Limb (tissue), 2 donors: ENCODE measurements around the gene INO80D.
"Not testable (repeated sequence)": the region's sequence is repeated elsewhere in the genome, so short reads cannot be mapped to it uniquely, and the experiment has no call there.

Experiments
- DNase-seq, 2 donors: peaks; one replicate each; pipeline ENCODE4 v3.0.0-alpha.2; 2016; ENCODE audit errors: extremely low spot score in 2 of 2

INO80D gene

DNA sequence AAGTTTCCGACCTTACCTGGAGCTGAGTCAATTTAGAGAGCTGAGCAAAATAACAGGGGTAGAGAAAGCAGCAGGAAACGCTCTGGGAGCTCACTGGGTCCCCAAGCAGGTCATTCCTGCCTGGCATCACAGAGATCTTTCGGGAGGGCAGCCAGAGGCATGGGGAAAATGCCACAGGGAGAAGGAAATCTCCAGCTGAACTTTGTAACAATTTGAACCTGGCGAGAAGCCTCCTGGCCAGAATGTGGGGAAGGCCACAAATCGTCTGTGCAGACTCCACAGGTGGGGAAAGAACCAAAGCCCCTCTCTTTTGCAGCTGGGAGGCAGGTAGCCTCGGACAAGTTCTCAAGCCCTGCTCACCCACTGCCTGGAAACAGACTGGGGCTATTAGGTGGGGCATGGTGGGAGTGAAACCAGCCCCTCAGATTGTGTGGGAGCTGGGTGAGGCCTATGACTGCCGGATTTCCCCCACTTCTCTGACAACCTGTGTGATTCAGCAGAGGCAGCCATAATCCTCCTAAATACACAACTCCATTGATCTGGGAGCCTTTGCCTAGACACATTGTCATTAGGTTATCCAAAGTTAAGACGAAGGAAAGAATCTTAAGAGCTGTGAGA, 53.9 kb downstream of the INO80D start:
- no peak for DNase-seq

DNA sequence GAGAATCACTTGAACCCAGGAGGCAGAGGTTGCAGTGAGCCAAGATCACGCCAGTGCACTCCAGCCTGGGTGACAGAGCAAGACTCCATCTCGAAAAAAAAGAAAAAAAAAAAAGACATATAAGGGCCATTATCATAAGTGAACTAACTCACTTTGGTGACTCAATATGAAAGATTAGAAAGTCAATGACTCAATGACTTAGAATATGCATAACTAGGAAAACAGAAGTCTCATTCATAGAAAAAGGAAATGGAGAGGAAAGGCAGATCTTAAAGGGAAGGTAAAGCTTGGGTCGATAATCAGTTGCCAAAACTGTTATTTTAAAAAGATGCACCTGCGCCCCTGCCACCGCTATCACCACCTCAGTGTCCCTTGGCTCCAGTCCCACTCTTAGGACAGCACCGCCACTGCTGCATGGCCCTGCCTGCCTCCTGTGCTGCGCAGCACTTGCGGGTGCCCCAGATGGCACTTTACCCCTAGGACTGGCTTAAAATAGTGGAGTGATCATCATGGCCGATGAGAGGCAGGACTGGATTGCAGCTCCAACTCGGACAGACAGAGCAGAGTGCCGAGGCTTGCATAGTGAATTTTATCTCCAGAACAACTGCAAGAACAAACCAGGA, 54.7 kb downstream of the INO80D start:
- DNase-seq: no peak

DNA sequence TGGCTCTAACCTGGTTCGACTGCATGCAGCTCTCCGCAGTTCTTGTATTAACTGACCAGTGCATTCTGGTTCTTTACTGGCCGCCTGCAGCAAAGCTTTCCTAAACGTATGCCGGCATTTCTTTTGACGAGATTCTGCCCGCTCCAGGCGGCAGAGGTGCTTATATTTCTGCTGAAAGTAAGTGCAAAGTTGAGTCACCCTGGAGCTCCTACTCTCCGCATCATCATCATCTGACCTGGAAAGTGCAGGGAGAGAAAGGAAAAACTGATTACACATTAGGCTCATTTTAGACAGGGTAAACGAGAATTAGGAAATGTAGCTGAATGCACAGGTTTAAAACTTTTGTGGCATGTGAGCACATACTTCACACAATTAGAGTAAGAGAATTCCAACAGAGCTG, 57.9 kb downstream of the INO80D start:
- no peak for DNase-seq

DNA sequence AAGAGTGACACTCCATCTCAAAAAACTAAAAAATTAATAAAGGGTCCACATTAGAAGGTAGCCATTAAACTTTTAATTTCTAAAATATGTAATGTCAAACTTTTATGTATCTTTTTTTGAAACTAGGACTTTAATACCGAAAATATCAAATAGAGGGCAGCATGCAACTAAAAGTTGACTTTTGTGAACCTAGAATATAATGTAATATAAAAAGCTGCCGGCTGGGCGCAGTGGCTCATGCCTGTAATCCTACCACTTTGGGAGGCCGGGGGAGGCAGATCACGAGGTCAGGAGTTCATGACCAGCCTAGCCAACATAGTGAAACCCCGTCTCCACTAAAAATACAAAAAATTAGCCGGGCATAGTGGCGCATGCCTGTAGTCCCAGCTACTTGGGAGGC, 62.8 kb downstream of the INO80D start:
- DNase-seq: no peak

DNA sequence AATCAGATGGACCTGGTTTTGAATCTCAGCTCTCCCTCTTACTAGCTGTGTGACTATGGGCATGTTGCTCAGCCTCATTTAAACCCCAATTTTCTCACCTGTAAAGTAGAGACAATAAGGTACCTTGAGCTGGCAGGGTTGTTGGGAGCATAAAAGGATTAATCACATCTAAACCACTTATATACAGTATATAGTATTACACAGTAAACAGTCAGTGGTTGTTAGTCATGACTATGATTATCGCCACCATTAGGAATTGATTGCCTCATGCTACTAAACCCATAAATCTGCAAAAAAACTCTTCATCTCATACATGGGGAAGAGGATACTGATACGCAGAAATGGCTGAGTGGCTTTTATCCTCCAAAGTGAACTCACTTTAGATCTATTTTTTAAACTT, 65.8 kb downstream of the INO80D start:
- no peak for DNase-seq

DNA sequence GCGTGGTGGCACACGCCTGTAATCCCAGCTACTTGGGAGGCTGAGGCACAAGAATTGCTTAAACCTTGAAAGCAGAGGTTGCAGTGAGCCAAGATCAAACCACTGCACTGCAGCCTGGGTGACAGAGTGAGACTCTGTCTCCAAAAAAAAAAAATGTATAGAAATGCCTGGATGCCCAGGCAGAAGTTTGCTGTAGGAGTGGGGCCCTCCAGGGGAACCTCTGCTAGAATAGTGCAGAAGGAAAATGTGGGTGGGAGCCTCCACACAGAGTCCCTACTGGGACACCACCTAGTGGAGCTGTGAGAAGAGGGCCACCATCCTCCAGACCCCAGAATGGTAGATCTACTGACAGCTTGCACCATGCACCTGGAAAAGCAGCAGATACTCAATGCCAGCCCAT, 70.2 kb downstream of the INO80D start:
- DNase-seq: not testable (repeated sequence)

DNA sequence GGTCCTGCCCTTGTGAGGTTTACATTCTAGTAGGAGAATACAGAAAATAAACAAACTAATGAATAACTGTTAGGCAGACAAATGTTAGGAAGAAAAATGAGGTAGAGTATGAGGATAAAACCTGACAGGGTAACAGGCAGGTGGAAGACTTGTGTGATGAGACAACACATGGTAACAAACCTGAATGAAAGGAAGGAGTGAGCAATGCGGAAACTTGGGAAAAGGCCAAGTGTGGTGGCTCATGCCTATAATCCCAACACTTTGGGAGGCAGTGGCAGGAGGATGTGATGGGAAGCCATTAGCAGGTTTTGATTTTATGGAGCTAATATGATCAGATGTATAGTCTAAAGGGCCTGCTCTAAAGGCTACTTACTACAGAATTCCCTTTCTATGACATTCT, 74.2 kb downstream of the INO80D start:
- DNase-seq: no peak

DNA sequence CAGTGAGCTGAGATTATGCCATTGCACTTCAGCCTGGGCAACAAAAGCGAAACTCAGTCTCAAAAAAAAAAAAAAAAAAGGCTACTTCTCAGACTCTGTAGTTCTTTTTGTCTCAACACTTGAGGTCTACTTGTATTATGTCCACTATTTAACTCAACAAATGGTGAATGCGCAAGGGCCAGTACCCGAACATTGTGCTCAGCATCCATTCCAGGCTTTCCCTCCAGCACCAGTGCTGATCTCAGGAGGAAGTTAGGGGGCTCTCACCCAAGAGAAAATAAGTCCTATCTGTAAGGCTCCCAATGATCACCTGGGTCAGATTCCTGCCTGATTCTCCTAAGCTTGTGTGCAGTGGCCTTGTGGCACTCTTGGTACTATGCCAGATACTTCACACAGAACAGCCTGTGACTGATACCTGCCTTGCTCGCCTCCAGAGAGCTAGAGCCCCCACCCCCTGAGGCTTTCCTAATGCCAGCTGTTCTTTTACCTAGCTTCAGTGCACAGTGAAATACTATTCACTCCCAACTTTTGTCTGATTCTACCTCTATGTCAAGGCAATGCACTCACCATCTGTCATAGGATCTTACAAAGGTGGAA, 74.9 kb downstream of the INO80D start:
- no peak for DNase-seq

DNA sequence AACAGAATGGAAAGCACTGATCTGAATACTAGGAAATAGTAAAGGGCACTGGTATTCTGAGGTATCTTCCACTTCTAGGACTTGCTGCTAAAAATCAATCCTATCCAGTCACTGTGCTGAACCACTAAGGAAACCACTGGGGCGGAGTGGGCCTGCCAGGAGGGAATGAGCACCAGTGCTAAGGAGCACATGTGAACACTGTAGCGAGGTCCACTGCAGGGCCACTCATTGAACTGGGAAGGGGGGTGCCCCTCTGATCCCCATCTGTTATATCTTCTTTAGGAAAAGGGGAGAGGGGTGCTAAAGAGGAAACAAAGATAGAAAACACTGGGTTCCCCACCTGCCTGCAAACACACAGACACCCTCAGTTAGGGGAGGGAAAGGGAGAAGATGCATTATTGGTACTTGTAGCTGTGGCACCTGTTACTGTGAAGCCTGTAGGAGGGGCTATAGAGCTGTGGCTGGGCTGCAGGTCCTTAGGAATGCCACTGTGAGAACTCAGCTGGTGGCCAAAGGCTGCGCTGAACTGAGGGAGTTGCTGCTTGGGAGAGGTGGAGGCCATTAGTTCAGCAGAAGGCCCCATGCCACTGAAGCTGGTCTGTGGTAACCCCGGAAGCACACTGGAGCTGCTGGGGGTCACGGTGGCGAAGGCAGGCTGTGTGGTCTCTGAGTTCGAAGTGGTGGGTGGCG, 81.8 kb downstream of the INO80D start:
- DNase-seq: no peak

DNA sequence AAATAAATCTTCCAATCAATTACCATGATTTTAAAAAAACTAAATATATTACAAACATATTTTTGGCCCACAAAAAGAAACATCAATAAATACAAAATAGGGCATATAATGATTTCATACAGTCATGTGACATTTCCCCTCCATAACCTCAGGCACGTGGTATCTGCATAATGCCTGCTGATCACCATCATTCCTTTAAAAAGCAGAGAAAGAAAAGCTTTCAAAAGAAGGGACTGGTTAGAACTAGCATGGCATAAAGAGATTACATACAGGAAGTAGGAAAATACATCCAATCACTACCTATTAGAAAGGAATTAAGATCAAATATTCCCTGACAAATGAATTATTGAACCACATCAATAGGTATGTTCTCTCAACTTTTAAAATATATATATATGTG, 83.5 kb downstream of the INO80D start:
- no peak for DNase-seq

DNA sequence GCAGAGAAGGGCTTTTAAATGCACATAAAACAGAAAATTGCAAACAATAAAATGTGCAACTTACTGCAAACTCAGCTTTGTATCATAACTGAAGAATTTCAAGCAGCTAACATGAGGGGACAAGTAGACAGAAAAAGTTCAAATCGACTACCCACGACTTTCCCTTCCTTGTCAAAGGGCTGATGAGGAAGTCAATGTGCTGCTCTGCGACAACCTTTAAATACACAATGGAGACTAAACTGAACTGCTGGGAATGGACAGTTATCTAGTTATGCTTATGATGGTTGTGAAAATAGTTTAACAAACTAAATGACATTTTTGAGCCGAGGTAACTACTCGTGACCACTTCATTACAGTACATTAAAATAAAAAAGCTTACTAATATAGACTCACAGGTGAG, 84.1 kb downstream of the INO80D start:
- no peak for DNase-seq

DNA sequence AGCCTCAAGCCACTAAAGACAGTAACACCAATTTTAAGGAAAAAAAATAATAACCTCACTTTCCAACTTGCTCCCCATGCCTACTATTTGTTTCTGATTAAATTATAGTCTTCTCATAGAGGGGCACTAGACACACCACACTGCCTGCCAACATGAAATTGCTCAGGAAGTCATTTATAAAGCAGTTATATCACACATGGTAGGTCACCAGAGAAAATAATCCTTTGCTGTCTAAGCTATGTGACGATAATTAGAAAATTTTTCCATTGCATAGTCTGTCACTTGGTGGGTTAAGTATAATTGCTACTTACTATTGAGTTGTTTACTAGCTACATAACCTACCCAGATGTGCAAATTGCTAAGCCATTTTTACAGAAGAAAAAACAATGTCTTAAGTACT, 85.2 kb downstream of the INO80D start:
- no peak for DNase-seq

DNA sequence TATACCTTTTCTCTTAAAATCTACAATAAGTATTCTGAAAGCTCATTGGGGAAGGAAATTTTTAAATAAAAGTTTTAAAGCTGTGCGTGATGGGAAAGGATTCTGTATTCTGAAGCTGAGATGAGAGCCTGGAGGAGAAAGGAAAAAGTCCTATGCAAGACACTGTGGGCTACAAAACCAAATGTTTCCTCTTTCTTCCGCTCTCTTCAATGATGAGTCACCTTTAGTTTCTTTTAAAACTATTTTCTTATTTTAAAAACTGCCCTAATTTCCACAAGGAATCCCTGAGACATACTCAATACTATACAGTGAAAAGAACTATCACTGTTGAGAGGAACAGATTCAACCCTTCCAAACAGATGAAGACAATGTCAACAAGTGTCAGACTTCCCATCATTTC, 87.4 kb downstream of the INO80D start:
- no peak for DNase-seq

DNA sequence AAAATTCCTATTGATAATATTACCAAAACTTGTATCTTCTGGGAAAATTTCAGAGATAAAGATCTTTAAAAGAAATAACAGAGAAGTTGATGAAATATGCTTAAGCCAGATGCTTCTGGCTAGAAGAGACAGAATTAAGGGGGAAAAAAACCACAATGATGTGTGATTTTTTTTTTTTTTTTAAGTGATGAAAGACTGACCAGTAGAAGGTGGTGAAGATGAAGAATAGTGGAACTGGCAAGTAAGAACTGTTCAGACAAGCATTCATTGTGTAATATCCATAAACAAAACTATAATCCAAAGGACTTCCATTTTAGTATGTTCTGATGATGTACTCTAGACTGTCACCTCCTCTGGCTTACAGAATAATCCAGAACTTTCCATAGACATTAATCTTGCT, 89.8 kb downstream of the INO80D start:
- DNase-seq: no peak

DNA sequence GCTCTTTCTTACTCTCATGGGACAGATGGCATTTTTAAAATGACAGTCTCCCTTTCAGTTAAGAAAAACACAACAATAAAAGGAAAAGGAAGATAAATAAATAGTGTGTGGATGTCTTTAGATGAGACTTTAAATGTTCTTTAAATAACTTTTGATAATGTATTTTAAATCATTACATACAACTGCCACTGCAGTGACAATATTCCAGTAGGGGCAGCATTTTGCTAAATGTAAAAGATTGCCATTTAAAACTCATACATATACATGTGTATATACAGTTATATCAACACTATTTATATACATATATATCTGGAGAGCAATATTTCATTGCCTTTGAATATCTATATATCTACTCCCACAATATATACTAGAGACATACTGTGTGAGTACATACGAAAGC, 90.7 kb downstream of the INO80D start:
- DNase-seq: no peak

DNA sequence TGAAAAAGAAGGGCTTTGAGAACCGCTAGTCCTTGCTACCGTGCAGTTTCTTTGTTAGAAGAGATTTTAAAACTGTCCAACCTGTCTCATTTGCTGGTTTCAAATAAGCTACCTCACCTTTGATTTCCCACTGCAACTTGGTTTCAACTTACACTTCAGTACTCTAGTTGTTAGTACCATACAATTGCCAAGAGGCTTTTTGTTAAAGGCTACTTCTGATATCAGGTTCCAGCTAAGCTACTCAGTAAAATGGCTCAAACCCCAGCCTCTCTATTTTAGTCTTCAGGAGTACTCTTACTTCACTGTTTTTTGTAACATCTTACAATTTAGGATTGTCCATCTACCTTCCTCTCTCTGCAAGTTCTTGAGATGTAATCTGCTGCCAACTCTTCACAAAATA, 91.6 kb downstream of the INO80D start:
- DNase-seq: no peak

DNA sequence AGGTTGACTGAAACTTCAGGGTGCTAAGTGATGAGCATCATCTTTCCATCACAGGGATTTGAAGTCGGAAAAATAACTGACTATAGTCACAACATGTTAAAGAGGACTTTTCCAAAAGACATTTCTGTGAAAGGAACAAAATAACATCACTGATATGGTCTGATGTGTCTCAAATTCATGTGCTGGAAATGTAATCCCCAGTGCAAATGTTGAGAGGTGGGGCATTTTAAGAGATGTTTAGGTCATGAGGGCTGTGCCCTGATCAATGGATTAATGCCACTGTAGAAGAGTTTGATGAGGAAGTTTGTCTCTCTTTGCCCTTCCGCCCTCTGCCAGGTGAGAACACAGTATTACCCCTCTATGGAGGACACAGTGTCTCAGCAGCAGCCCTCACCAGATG, 95.9 kb downstream of the INO80D start:
- no peak for DNase-seq

DNA sequence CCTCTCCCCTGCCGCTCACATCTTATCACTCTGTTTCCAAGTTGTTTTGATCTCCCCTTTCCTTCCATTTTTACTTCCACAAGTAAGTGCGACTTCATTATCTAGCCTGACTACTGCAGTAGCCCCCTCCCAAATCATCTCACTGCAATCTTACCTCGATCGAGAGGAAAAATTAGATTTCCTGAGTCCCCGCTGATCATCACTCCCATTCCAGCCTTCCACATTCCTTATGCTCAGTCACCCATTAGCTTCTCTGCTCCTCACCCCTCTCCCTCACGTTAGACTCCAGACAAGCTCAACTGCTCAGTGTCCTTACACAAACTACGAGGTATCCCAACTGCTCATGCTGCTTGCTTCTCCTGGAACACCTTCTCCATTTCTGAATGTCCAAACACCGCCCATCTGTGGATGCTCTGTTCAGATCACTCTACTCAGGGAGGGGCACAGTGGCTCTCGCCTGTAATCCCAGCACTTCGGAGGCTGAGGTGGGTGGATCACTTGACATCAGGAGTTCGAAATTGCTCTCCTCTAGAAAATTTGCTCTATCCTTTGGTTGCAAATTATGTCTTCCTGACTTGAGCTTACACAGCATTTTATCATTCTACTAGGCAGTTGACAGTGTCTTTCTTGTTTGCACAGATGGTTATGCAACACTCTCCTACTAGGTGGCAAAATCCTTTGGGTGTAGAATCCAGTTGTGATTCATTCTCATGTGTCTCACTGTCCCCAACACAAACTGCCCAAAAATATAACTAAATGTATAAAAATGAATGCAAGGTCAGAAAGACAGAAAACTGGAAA, 96.5 kb downstream of the INO80D start:
- no peak for DNase-seq

DNA sequence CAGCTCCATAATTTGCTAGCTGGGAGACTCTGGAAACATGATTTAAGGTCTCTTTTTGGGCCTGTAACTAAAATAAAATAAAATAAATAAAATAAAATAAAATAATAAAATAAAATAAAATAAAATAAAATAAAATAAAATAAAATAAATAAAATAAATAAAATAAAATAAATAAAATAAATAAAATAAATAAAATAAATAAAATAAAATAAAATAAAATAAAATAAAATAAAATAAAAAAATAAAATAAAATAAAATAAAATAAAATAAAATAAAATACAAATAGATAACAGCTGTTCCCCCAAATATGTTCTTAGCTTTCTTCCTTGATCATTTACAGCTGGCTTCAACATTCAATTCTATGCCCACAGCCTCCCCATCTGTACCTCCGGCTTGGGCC, 97.3 kb downstream of the INO80D start:
- DNase-seq: not testable (repeated sequence)

DNA sequence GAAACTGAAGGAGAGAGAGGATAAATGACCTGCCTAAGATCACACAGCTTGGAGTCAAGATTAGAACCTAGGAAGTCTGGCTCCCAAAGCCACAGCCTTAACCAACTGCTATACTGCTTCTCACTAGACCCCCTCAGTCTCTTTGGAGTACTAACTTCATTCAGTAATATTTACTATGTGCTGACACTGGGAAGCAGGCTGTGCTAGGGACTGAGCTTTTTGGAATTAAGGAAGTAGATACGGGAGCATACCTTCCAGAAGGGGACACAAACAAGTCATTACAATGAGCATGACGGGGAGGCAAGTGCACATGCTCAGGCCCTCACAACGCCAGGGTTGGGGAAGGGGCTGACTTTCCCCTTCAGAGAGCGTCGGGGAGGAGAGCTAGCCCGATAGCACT, 97.7 kb downstream of the INO80D start:
- DNase-seq: no peak

DNA sequence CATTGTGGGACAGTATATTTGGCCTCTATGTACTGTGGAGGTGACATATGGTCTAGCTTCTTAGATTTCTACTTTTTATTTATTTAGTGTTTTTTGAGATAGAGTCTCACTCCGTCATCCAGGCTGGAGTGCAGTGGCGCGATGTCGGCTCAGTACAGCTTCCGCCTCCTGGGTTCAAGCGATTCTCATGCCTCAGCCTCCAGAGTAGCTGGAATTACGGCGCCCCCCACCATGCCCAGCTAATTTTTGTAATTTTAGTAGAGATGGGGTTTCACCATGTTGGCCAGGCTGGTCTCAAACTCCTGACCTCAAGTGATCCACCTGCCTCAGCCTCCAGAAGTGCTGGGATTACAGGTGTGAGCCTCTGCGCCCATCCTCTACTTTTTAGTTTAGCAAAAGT, 99.6 kb downstream of the INO80D start:
- not testable (repeated sequence) for DNase-seq

DNA sequence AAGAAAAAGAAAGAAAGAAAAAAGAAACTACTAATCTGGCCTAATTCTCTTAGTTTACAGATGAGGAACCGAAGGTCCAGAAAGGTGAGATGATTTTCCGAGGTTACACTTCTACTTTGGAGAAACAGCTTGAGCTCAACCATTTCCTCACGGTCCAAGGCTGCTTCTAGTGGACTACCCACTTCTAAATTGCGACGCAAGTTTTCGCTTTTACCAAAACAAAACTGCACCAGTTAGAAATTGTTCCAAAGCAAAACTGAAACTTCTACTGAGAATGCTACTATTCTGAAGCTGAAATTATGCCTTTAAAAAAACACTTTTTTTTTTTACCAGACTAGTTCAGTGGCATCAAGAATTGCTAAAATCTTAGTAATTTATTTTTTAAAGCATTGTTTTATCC, 101.6 kb downstream of the INO80D start:
- DNase-seq: no peak
